ENCODE results near the gene HOGA1. TPM values are rescaled to one million over a fixed set of nuclear protein-coding genes. Genes with fewer than 3 reads are reported as not detected.

The HOGA1 gene
- total and polyA plus RNA-seq, 2 donors (not counting 1 experiment from before 2014, with no cell fraction given), result 0.58 to 1.5 TPM

- Histone ChIP-seq H3K27ac (ENCODE audit: insufficient read depth, low read length) (no peak overlapping the region), H3K9ac (ENCODE audit: insufficient read depth, low read length) (no peak overlapping the region), H4K20me1 (ENCODE audit: control insufficient read depth, extremely low read depth, insufficient read depth, low read length) (no peaks in the 10 kb centered on the region), H3K36me3 (ENCODE audit: control insufficient read depth, insufficient read depth, low read length) (peaks cover 15% of the 10 kb centered on the region), H3K79me2 (ENCODE audit: control insufficient read depth, insufficient read depth, low read length) (peaks cover 27% of the 10 kb centered on the region), H3K9me3 (ENCODE audit: control insufficient read depth, insufficient read depth, low read depth, low read length) (no peaks in the 10 kb centered on the region), H3K4me1 (ENCODE audit: control insufficient read depth, extremely low read depth, insufficient read depth, low read length) (peaks cover 14% of the 10 kb centered on the region), H2AFZ (ENCODE audit: low read length) (no peak overlapping the region), H3K4me2 (ENCODE audit: extremely low read depth, insufficient read depth, low read length) (no peak overlapping the region), H3K4me3 (replicated peaks in 1 of 4; ENCODE audit: control extremely low read depth in 1 of 4, insufficient read depth in 1 of 4, low read depth in 3 of 4, low read length in 4 of 4) (no peak overlapping the region), H3K27me3 (ENCODE audit: control insufficient read depth, insufficient read depth, low read length) (no peaks in the 10 kb centered on the region)
- no peak for DNase-seq (ENCODE audit: low read depth in 2 of 2)
- TF ChIP-seq EZH2 (IDR thresholded peaks at IDR 0.05; ENCODE audit: low read length, missing control alignments) (no peak), CTCF (conservative IDR thresholded peaks at IDR 0.05 in 1 of 2, IDR thresholded peaks at IDR 0.05 in 1 of 2; ENCODE audit: low read depth in 1 of 2, low read length in 2 of 2) (no peak)
Observed at GRCh38 chr10:97651773-97652172, 67.6 kb downstream of the HOGA1 start.

- DNase-seq (ENCODE audit: low read depth in 2 of 2), result no peak
- H3K9me3 ChIP-seq (ENCODE audit: control insufficient read depth, insufficient read depth, low read depth, low read length), result no peaks in the 10 kb centered on the region
- no peak for TF ChIP-seq CTCF (conservative IDR thresholded peaks at IDR 0.05 in 1 of 2, IDR thresholded peaks at IDR 0.05 in 1 of 2; ENCODE audit: low read depth in 1 of 2, low read length in 2 of 2)
- no peak for TF ChIP-seq EZH2 (IDR thresholded peaks at IDR 0.05; ENCODE audit: low read length, missing control alignments)
- H3K27me3 ChIP-seq (ENCODE audit: control insufficient read depth, insufficient read depth, low read length), result no peaks in the 10 kb centered on the region
- peaks cover 2% of the 10 kb centered on the region for H3K4me1 ChIP-seq (ENCODE audit: control insufficient read depth, extremely low read depth, insufficient read depth, low read length)
- no peak overlapping the region for H3K9ac ChIP-seq (ENCODE audit: insufficient read depth, low read length)
- H3K36me3 ChIP-seq (ENCODE audit: control insufficient read depth, insufficient read depth, low read length), result peaks cover 9% of the 10 kb centered on the region
- no peak overlapping the region for H3K4me2 ChIP-seq (ENCODE audit: extremely low read depth, insufficient read depth, low read length)
- H3K4me3 ChIP-seq (replicated peaks in 1 of 4; ENCODE audit: control extremely low read depth in 1 of 4, insufficient read depth in 1 of 4, low read depth in 3 of 4, low read length in 4 of 4), result no peak overlapping the region
- H3K27ac ChIP-seq (ENCODE audit: insufficient read depth, low read length), result no peak overlapping the region
- H4K20me1 ChIP-seq (ENCODE audit: control insufficient read depth, extremely low read depth, insufficient read depth, low read length), result no peaks in the 10 kb centered on the region
- peaks cover under 1% of the 10 kb centered on the region for H3K79me2 ChIP-seq (ENCODE audit: control insufficient read depth, insufficient read depth, low read length)
- no peak overlapping the region for H2AFZ ChIP-seq (ENCODE audit: low read length)
Observed at GRCh38 chr10:97656777-97657176, 72.6 kb downstream of the HOGA1 start.

- Histone ChIP-seq H3K27ac (ENCODE audit: insufficient read depth, low read length) (no peak overlapping the region), H3K36me3 (ENCODE audit: control insufficient read depth, insufficient read depth, low read length) (peaks cover 5% of the 10 kb centered on the region), H3K27me3 (ENCODE audit: control insufficient read depth, insufficient read depth, low read length) (no peaks in the 10 kb centered on the region), H3K9me3 (ENCODE audit: control insufficient read depth, insufficient read depth, low read depth, low read length) (no peaks in the 10 kb centered on the region), H4K20me1 (ENCODE audit: control insufficient read depth, extremely low read depth, insufficient read depth, low read length) (no peaks in the 10 kb centered on the region), H3K4me2 (ENCODE audit: extremely low read depth, insufficient read depth, low read length) (peak overlapping the region; percentile 8), H3K4me3 (replicated peaks in 1 of 4; ENCODE audit: control extremely low read depth in 1 of 4, insufficient read depth in 1 of 4, low read depth in 3 of 4, low read length in 4 of 4) (no peak overlapping the region), H3K4me1 (ENCODE audit: control insufficient read depth, extremely low read depth, insufficient read depth, low read length) (peaks cover 2% of the 10 kb centered on the region), H2AFZ (ENCODE audit: low read length) (no peak overlapping the region), H3K79me2 (ENCODE audit: control insufficient read depth, insufficient read depth, low read length) (no peaks in the 10 kb centered on the region), H3K9ac (ENCODE audit: insufficient read depth, low read length) (no peak overlapping the region)
- peak; percentile 61 to 89 for DNase-seq (ENCODE audit: low read depth in 2 of 2)
- TF ChIP-seq EZH2 (IDR thresholded peaks at IDR 0.05; ENCODE audit: low read length, missing control alignments) (no peak), CTCF (conservative IDR thresholded peaks at IDR 0.05 in 1 of 2, IDR thresholded peaks at IDR 0.05 in 1 of 2; ENCODE audit: low read depth in 1 of 2, low read length in 2 of 2) (no peak)
Observed at GRCh38 chr10:97659589-97659988, 75.4 kb downstream of the HOGA1 start.

Other genes with a start within 250 kb of the HOGA1 start
- gene FRAT2, start 249.7 kb upstream of the HOGA1 start, total RNA-seq, result 5.3 and 6.7 TPM in 2 replicates
- gene FRAT2, start 249.7 kb upstream of the HOGA1 start, polyA plus RNA-seq, result 2.0 and 2.2 TPM in 2 replicates
- gene RRP12, start 183.0 kb upstream of the HOGA1 start, total RNA-seq, result 10.5 and 10.7 TPM in 2 replicates
- gene RRP12, start 183.0 kb upstream of the HOGA1 start, polyA plus RNA-seq, result 6.1 and 11.1 TPM in 2 replicates
- gene PGAM1, start 158.2 kb upstream of the HOGA1 start, total RNA-seq, result 165 and 209 TPM in 2 replicates
- 498 and 510 TPM in 2 replicates for gene PGAM1, start 158.2 kb upstream of the HOGA1 start, polyA plus RNA-seq
- gene EXOSC1, start 138.4 kb upstream of the HOGA1 start, total RNA-seq, result 32.7 and 33.1 TPM in 2 replicates
- gene EXOSC1, start 138.4 kb upstream of the HOGA1 start, polyA plus RNA-seq, result 39.5 and 45.4 TPM in 2 replicates
- gene ZDHHC16, start 138.2 kb upstream of the HOGA1 start, total RNA-seq, result 33.4 and 39.3 TPM in 2 replicates
- 60.2 and 69.6 TPM in 2 replicates for gene ZDHHC16, start 138.2 kb upstream of the HOGA1 start, polyA plus RNA-seq
- 43.7 and 64.7 TPM in 2 replicates for gene MMS19, start 86.0 kb upstream of the HOGA1 start, total RNA-seq
- 44.7 and 53.9 TPM in 2 replicates for gene MMS19, start 86.0 kb upstream of the HOGA1 start, polyA plus RNA-seq
- gene UBTD1, start 85.5 kb upstream of the HOGA1 start, total RNA-seq, result 20.3 and 22.0 TPM in 2 replicates
- 10.7 and 15.0 TPM in 2 replicates for gene UBTD1, start 85.5 kb upstream of the HOGA1 start, polyA plus RNA-seq
- gene ANKRD2, start 11.6 kb upstream of the HOGA1 start, total RNA-seq, result 1.8 TPM in 2 replicates
- gene ANKRD2, start 11.6 kb upstream of the HOGA1 start, polyA plus RNA-seq, result 0.26 and 0.47 TPM in 2 replicates
- gene C10orf62, start 5.3 kb downstream of the HOGA1 start, total RNA-seq, result not detected in 2 replicates
- gene C10orf62, start 5.3 kb downstream of the HOGA1 start, polyA plus RNA-seq, result not detected in 2 replicates
- 6.4 and 13.4 TPM in 2 replicates for gene MORN4, start 49.1 kb downstream of the HOGA1 start, total RNA-seq
- 11.0 and 13.2 TPM in 2 replicates for gene MORN4, start 49.1 kb downstream of the HOGA1 start, polyA plus RNA-seq
- 16.4 and 26.6 TPM in 2 replicates for gene PI4K2A, start 56.3 kb downstream of the HOGA1 start, total RNA-seq
- gene PI4K2A, start 56.3 kb downstream of the HOGA1 start, polyA plus RNA-seq, result 30.7 and 47.2 TPM in 2 replicates
- gene AVPI1, start 102.9 kb downstream of the HOGA1 start, total RNA-seq, result 31.8 and 77.5 TPM in 2 replicates
- 14.3 and 14.9 TPM in 2 replicates for gene AVPI1, start 102.9 kb downstream of the HOGA1 start, polyA plus RNA-seq
- 12.1 and 16.3 TPM in 2 replicates for gene MARVELD1, start 129.3 kb downstream of the HOGA1 start, total RNA-seq
- 106 and 132 TPM in 2 replicates for gene MARVELD1, start 129.3 kb downstream of the HOGA1 start, polyA plus RNA-seq
- gene ZFYVE27, start 152.7 kb downstream of the HOGA1 start, total RNA-seq, result 16.9 and 22.1 TPM in 2 replicates
- 7.7 and 8.3 TPM in 2 replicates for gene ZFYVE27, start 152.7 kb downstream of the HOGA1 start, polyA plus RNA-seq
- gene SFRP5, start 187.6 kb downstream of the HOGA1 start, total RNA-seq, result not detected in 2 replicates
- gene SFRP5, start 187.6 kb downstream of the HOGA1 start, polyA plus RNA-seq, result not detected in 2 replicates